CD4-positive, alpha-beta memory T cell (primary cell): Measurements from ENCODE around the gene MSMP. TPM values are rescaled to one million over a fixed set of nuclear protein-coding genes. Genes with fewer than 3 reads are reported as not detected.

ENCODE experiments used
- CTCF ChIA-PET: fragments of 350-600 bp; sonication (Branson Sonifier 250); formaldehyde crosslinking; loops from one replicate; lab custom pipeline; 2021; ENCODE audit warnings: inconsistent platforms; ENCODE audit not compliant: partially characterized antibody; lab: Charles Lee
- POLR2A ChIA-PET: fragments of 350-600 bp; sonication (Branson Sonifier 250); formaldehyde crosslinking; loops from one replicate; lab custom pipeline; 2021; ENCODE audit not compliant: partially characterized antibody; lab: Charles Lee
- DNase-seq, 5 donors: peaks; one replicate each; pipeline versions ENCODE4 v3.0.0 to v3.0.0-alpha.2; 2020 to 2022; ENCODE audit warnings: mixed read lengths in 1 of 5
- H3K27ac ChIP-seq: one replicate; pipeline ENCODE4 v1.7.0; 2013; ENCODE audit warnings: low read depth, low read length
- H3K27me3 ChIP-seq: 2 replicates; pipeline ENCODE4 v1.7.0; 2013; ENCODE audit warnings: mild to moderate bottlenecking, low read length, moderate library complexity; ENCODE audit not compliant: insufficient read depth
- H3K36me3 ChIP-seq: 2 replicates; pipeline ENCODE4 v1.7.0; 2013; ENCODE audit warnings: mild to moderate bottlenecking, low read length, moderate library complexity; ENCODE audit not compliant: insufficient read depth
- H3K4me1 ChIP-seq: 2 replicates; pipeline ENCODE4 v1.7.0; 2013; ENCODE audit warnings: mild to moderate bottlenecking, low read length, moderate library complexity; ENCODE audit not compliant: insufficient read depth
- H3K4me3 ChIP-seq, 2 donors: one replicate each; pipeline ENCODE4 v1.7.0; 2013; ENCODE audit warnings: low read length in 2 of 2, mild to moderate bottlenecking in 1 of 2
- H3K9me3 ChIP-seq, 2 donors: one replicate each; pipeline ENCODE4 v1.7.0; 2013; ENCODE audit warnings: low read length in 2 of 2, control low read depth in 1 of 2; ENCODE audit not compliant: control insufficient read depth in 1 of 2
- H3K27ac Mint-ChIP-seq, 7 donors: one replicate each; pipeline ENCODE4 v1.8.0; 2020 to 2021; ENCODE audit warnings: mixed read lengths in 7 of 7, mild to moderate bottlenecking in 6 of 7, inconsistent platforms in 3 of 7, moderate library complexity in 3 of 7
- H3K27me3 Mint-ChIP-seq, 2 donors: one replicate each; pipeline ENCODE4 v1.8.0; 2020 to 2021; ENCODE audit warnings: mixed read lengths in 2 of 2
- H3K36me3 Mint-ChIP-seq, 2 donors: one replicate each; pipeline ENCODE4 v1.8.0; 2020 to 2021; ENCODE audit warnings: mixed read lengths in 2 of 2, inconsistent platforms in 1 of 2, mild to moderate bottlenecking in 1 of 2
- H3K4me1 Mint-ChIP-seq, 4 donors: one replicate each; pipeline ENCODE4 v1.8.0; 2020 to 2021; ENCODE audit warnings: mixed read lengths in 4 of 4, mild to moderate bottlenecking in 1 of 4
- H3K4me3 Mint-ChIP-seq, 8 donors: one replicate each; pipeline ENCODE4 v1.8.0; 2020 to 2021; ENCODE audit warnings: mixed read lengths in 8 of 8, mild to moderate bottlenecking in 7 of 8, moderate library complexity in 6 of 8, inconsistent platforms in 3 of 8
- H3K9me3 Mint-ChIP-seq, 8 donors: one replicate each; pipeline ENCODE4 v1.8.0; 2020 to 2021; ENCODE audit warnings: mixed read lengths in 8 of 8, mild to moderate bottlenecking in 5 of 8, inconsistent platforms in 3 of 8, moderate library complexity in 1 of 8
- intact Hi-C: fragments of 100-400 bp; cut with micrococcal nuclease; formaldehyde crosslinking; loops from one replicate; pipeline ENCODE4 v1.15.1; 2023
- polyA plus RNA-seq, 2 donors: library from polyadenylated mRNA; unstranded; fragments of 300-500 nt; fragmentation: Illumina TruSeq; gene quantifications; one replicate each; pipeline ENCODE4 v1.2.3, GENCODE V29; 2021
- total RNA-seq, 2 experiments: library from RNA; stranded (reverse); gene quantifications; one replicate each; pipeline ENCODE4 v1.2.3, GENCODE V29; 2021

Gene MSMP
- total and polyA plus RNA-seq, 4 experiments from 2014 or later, result 1.2 TPM; not detected in 3

GRCh38 chr9:35793461-35793860 lies 39.4 kb upstream of the MSMP start:
- DNase-seq, result no peak
- H3K27ac ChIP-seq, result no peak overlapping the region
- H3K4me3 ChIP-seq, result no peak overlapping the region
- no peaks in the 10 kb centered on the region for H3K4me1 ChIP-seq
- peaks cover 0 to 3% (median 0%) of the 10 kb centered on the region in 8 donors for H3K9me3 Mint-ChIP-seq
- no peaks in the 10 kb centered on the region for H3K36me3 ChIP-seq
- H3K27ac Mint-ChIP-seq, result peak overlapping the region in 3 of 7 donors; percentile 42 to 71 (median 64)
- peaks cover 7 to 12% (median 8%) of the 10 kb centered on the region in 4 donors for H3K4me1 Mint-ChIP-seq
- H3K4me3 Mint-ChIP-seq, result no peak overlapping the region
- peaks cover 5 to 15% of the 10 kb centered on the region in 2 donors for H3K36me3 Mint-ChIP-seq
- H3K9me3 ChIP-seq, result no peaks in the 10 kb centered on the region
- intact Hi-C loops, result no loop called here
- no peaks in the 10 kb centered on the region for H3K27me3 Mint-ChIP-seq
- ChIA-PET POLR2A (no interaction called here), CTCF (interaction anchor here (0.6 to 1.7 kb wide), 5 partner anchors 33 to 135 kb away, joined by 3 to 6 read pairs (median 4); partner anchors contain the start of genes CCDC107 and RMRP)
- H3K27me3 ChIP-seq, result no peaks in the 10 kb centered on the region

DNA sequence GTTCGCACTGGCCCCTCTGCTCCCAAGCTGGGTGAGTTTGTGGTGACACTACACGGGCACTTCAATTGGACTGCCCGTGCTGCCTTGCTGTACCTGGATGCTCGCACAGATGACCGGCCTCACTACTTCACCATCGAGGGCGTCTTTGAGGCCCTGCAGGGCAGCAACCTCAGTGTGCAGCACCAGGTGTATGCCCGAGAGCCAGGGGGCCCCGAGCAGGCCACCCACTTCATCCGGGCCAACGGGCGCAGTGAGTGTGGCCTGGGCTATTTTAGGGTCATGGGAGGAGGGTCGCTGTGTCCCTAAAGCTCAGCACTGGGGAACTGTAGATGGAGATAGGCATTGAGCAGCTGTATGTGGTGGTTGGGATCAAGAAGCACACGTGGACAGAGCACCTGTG lies 38.8 kb upstream of the MSMP start:
- peaks cover 0 to 3% (median 0%) of the 10 kb centered on the region in 8 donors for H3K9me3 Mint-ChIP-seq
- H3K27me3 Mint-ChIP-seq, result no peaks in the 10 kb centered on the region
- peak overlapping the region in 2 of 7 donors; percentile 16 to 37 for H3K27ac Mint-ChIP-seq
- H3K4me3 Mint-ChIP-seq, result peak overlapping the region in 1 of 8 donors; percentile 22
- H3K36me3 ChIP-seq, result peaks cover 1% of the 10 kb centered on the region
- intact Hi-C loops, result no loop called here
- no peaks in the 10 kb centered on the region for H3K9me3 ChIP-seq
- H3K36me3 Mint-ChIP-seq, result peaks cover 7 to 17% of the 10 kb centered on the region in 2 donors
- no peak overlapping the region for H3K27ac ChIP-seq
- no peaks in the 10 kb centered on the region for H3K27me3 ChIP-seq
- CTCF ChIA-PET, result interaction anchor here (0.6 to 1.8 kb wide), 7 partner anchors 34 to 135 kb away, joined by 3 to 10 read pairs (median 4); partner anchors contain the start of genes CCDC107 and RMRP
- no peaks in the 10 kb centered on the region for H3K4me1 ChIP-seq
- no peak overlapping the region for H3K4me3 ChIP-seq
- POLR2A ChIA-PET, result no interaction called here
- H3K4me1 Mint-ChIP-seq, result peaks cover 7 to 12% (median 8%) of the 10 kb centered on the region in 4 donors
- DNase-seq, result no peak

DNA sequence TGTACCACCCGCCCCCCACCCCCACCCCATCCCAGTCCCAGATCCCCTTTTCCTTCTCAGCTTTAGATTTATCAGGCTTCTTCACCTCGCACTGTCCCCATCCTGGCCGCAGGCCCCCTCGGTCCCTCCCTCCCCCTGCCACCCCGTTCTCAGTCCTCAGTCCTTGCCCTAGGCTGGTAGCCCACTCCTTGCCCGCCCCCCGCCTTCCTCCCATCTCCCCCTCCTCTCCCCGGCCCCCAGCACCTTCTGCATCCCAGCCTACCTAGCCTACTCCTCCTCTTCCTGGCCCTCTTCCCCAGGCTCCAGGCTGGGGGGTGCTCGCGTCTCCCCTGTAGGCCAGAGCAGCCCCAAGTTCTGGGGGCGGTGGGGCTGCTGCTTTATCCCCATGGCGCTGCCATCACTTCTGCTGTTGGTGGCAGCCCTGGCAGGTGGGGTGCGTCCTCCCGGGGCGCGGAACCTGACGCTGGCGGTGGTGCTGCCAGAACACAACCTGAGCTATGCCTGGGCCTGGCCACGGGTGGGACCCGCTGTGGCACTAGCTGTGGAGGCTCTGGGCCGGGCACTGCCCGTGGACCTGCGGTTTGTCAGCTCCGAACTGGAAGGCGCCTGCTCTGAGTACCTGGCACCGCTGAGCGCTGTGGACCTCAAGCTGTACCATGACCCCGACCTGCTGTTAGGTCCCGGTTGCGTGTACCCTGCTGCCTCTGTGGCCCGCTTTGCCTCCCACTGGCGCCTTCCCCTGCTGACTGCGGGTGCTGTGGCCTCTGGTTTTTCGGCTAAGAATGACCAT lies 38.1 kb upstream of the MSMP start:
- Histone ChIP-seq H3K4me1 (no peaks in the 10 kb centered on the region), H3K36me3 (peaks cover 6% of the 10 kb centered on the region), H3K4me3 (no peak overlapping the region), H3K9me3 (no peaks in the 10 kb centered on the region), H3K27me3 (no peaks in the 10 kb centered on the region), H3K27ac (no peak overlapping the region)
- intact Hi-C loops, result no loop called here
- H3K9me3 Mint-ChIP-seq, result peaks cover 0 to 3% (median 0%) of the 10 kb centered on the region in 8 donors
- peaks cover 7 to 12% (median 8%) of the 10 kb centered on the region in 4 donors for H3K4me1 Mint-ChIP-seq
- H3K27ac Mint-ChIP-seq, result no peak overlapping the region
- H3K4me3 Mint-ChIP-seq, result peak overlapping the region in 1 of 8 donors; percentile 22
- no peaks in the 10 kb centered on the region for H3K27me3 Mint-ChIP-seq
- POLR2A ChIA-PET, result no interaction called here
- CTCF ChIA-PET, result interaction anchor here (1.0 to 1.8 kb wide), 5 partner anchors 34 to 134 kb away, joined by 3 to 10 read pairs (median 4); partner anchors contain the start of genes CCDC107 and RMRP
- DNase-seq, result no peak
- peaks cover 13 to 22% of the 10 kb centered on the region in 2 donors for H3K36me3 Mint-ChIP-seq

- Histone ChIP-seq H3K4me3 (no peak within 1 kb of the TSS), H3K27me3 (no peaks in the 10 kb centered on the region), H3K27ac (no peak within 1 kb of the TSS), H3K9me3 (no peaks in the 10 kb centered on the region), H3K4me1 (no peaks in the 10 kb centered on the region), H3K36me3 (peaks cover 6% of the 10 kb centered on the region)
- DNase-seq, result no peak
- CTCF ChIA-PET, result interaction anchor here (1.3 to 1.8 kb wide), 2 partner anchors 87 to 91 kb away, joined by 4 to 10 read pairs; no protein-coding TSS in a partner anchor
- H3K36me3 Mint-ChIP-seq, result peaks cover 16 to 23% of the 10 kb centered on the region in 2 donors
- H3K27ac Mint-ChIP-seq, result peak within 1 kb of the TSS in 1 of 7 donors; percentile 27
- intact Hi-C loops, result no loop called here
- H3K4me1 Mint-ChIP-seq, result peaks cover 7 to 12% (median 8%) of the 10 kb centered on the region in 4 donors
- H3K9me3 Mint-ChIP-seq, result peaks cover 0 to 3% (median 0%) of the 10 kb centered on the region in 8 donors
- no peaks in the 10 kb centered on the region for H3K27me3 Mint-ChIP-seq
- no peak within 1 kb of the TSS for H3K4me3 Mint-ChIP-seq
- POLR2A ChIA-PET, result no interaction called here
Measured at GRCh38 chr9:35791297-35791921, 37.3 kb upstream of the MSMP start, which contains the start of gene NPR2. Gene NPR2 (plus strand): TSS chr9:35791591. CDS start chr9:35792409, 818 bp downstream.

GRCh38 chr9:35790385-35791296 lies 36.6 kb upstream of the MSMP start:
- Mint-ChIP-seq H3K27ac (peak overlapping the region in 2 of 7 donors; percentile 27 to 47), H3K4me3 (no peak overlapping the region), H3K27me3 (no peaks in the 10 kb centered on the region), H3K9me3 (peaks cover 0 to 3% (median 0%) of the 10 kb centered on the region in 8 donors), H3K36me3 (peaks cover 23 to 31% of the 10 kb centered on the region in 2 donors), H3K4me1 (peaks cover 7 to 12% (median 9%) of the 10 kb centered on the region in 4 donors)
- H3K27ac ChIP-seq, result no peak overlapping the region
- intact Hi-C loops, result loop anchor here (1.0 kb wide), 2 partner anchors 36 to 92 kb away; no protein-coding TSS in a partner anchor
- H3K36me3 ChIP-seq, result peaks cover 6% of the 10 kb centered on the region
- peak; percentile 58 to 69 (median 64) for DNase-seq
- ChIA-PET CTCF (interaction anchor here (0.6 to 4.0 kb wide), 38 partner anchors 8 to 233 kb away, joined by 3 to 108 read pairs (median 4); partner anchors contain the start of genes FAM221B, GBA2, HRCT1 and RGP1), POLR2A (interaction anchor here (1.2 to 1.5 kb wide), 4 partner anchors 36 to 143 kb away, joined by 3 to 7 read pairs (median 4); partner anchors contain the start of gene FAM221B)
- no peaks in the 10 kb centered on the region for H3K9me3 ChIP-seq
- H3K4me1 ChIP-seq, result no peaks in the 10 kb centered on the region
- H3K27me3 ChIP-seq, result no peaks in the 10 kb centered on the region
- H3K4me3 ChIP-seq, result no peak overlapping the region

GRCh38 chr9:35790025-35790384 lies 35.9 kb upstream of the MSMP start:
- ChIA-PET CTCF (interaction anchor here (0.6 to 4.0 kb wide), 40 partner anchors 8 to 234 kb away, joined by 3 to 108 read pairs (median 4); partner anchors contain the start of genes FAM221B, GBA2, HRCT1 and RGP1), POLR2A (interaction anchor here (1.2 to 1.5 kb wide), 4 partner anchors 36 to 142 kb away, joined by 3 to 7 read pairs (median 4); partner anchors contain the start of gene FAM221B)
- no peak for DNase-seq
- Mint-ChIP-seq H3K4me3 (no peak overlapping the region), H3K27ac (peak overlapping the region in 1 of 7 donors; percentile 47), H3K27me3 (no peaks in the 10 kb centered on the region), H3K4me1 (peaks cover 7 to 12% (median 10%) of the 10 kb centered on the region in 4 donors), H3K9me3 (peaks cover 0 to 3% (median 0%) of the 10 kb centered on the region in 8 donors), H3K36me3 (peaks cover 26 to 32% of the 10 kb centered on the region in 2 donors)
- H3K4me1 ChIP-seq, result no peaks in the 10 kb centered on the region
- H3K9me3 ChIP-seq, result no peaks in the 10 kb centered on the region
- no peak overlapping the region for H3K4me3 ChIP-seq
- peaks cover 6% of the 10 kb centered on the region for H3K36me3 ChIP-seq
- H3K27me3 ChIP-seq, result no peaks in the 10 kb centered on the region
- intact Hi-C loops, result loop anchor here (1.0 kb wide), 2 partner anchors 36 to 92 kb away; no protein-coding TSS in a partner anchor
- no peak overlapping the region for H3K27ac ChIP-seq
